Suprapubic skin (tissue), 4 donors: Measurements from ENCODE around the gene SLC9A8.

Source experiments
- CTCF ChIP-seq, 2 donors: fragments of 200-600 bp in 1 of 2; fragments of 450-650 bp in 1 of 2; sonication (generic) in 1 of 2; IDR thresholded peaks; one replicate each; pipeline ENCODE4 v1.5.1; 2016 to 2019; ENCODE audit warnings: antibody characterized with exemption in 2 of 2, mild to moderate bottlenecking in 1 of 2, moderate library complexity in 1 of 2
- EP300 ChIP-seq: sonication (generic); formaldehyde crosslinking; IDR thresholded peaks from one replicate; pipeline ENCODE4 v1.6.1; 2017; ENCODE audit warnings: antibody characterized with exemption
- POLR2A ChIP-seq, 2 donors: fragments of 450-650 bp; IDR thresholded peaks; one replicate each; pipeline ENCODE4 v1.6.1; 2017; ENCODE audit warnings: antibody characterized with exemption in 2 of 2, mild to moderate bottlenecking in 2 of 2, moderate library complexity in 2 of 2
- POLR2AphosphoS5 ChIP-seq, 3 donors: sonication (generic); formaldehyde crosslinking; IDR thresholded peaks; one replicate each; pipeline ENCODE4 v1.6.1; 2017; ENCODE audit warnings: antibody characterized with exemption in 3 of 3

GRCh38 chr20:49904440-49905214 is 92.0 kb downstream of the SLC9A8 start:
- TF ChIP-seq CTCF (IDR thresholded peaks at IDR 0.05) (no peak), POLR2AphosphoS5 (IDR thresholded peaks at IDR 0.05) (no peak), POLR2A (IDR thresholded peaks at IDR 0.05) (no peak), EP300 (no peak)
